ENCODE results near the gene SH3PXD2B. TPM values are rescaled to one million over a fixed set of nuclear protein-coding genes. Genes with fewer than 3 reads are reported as not detected.

The SH3PXD2B gene
- total RNA-seq, 1 experiment from 2014 or later = 64.1 TPM

GRCh38 chr5:172282272-172283019 lies 171.9 kb downstream of the SH3PXD2B start:
- peaks cover 10% of the 10 kb centered on the region for H3K27me3 Mint-ChIP-seq (ENCODE audit: low read depth)
- ATAC-seq (no peak), DNase-seq (ENCODE audit: low spot score) (no peak)
- H3K27ac Mint-ChIP-seq = peak overlapping the region; percentile 86
- ChIA-PET POLR2A (interaction anchor here (0.6 to 1.3 kb wide), 5 partner anchors 9 to 730 kb away, joined by 3 to 12 read pairs (median 4); partner anchors contain the start of gene FBXW11), CTCF (interaction anchor here (0.8 to 1.9 kb wide), 12 partner anchors 9 to 186 kb away, joined by 3 to 14 read pairs (median 4); partner anchors contain the start of gene STK10)
- H3K4me1 Mint-ChIP-seq = peaks cover 37% of the 10 kb centered on the region
- H3K9me3 Mint-ChIP-seq = peaks cover 5% of the 10 kb centered on the region; the same call in 1 of the 2 replicates
- H3K36me3 Mint-ChIP-seq = peaks cover 6% of the 10 kb centered on the region
- H3K4me3 Mint-ChIP-seq = peak overlapping the region; percentile 95
- TF ChIP-seq ZNF512 (CRISPR knock-in tag; IDR thresholded peaks at IDR 0.05; ENCODE audit: borderline replicate concordance) = no peak
- no peak for TF ChIP-seq ZNF671 (CRISPR knock-in tag; IDR thresholded peaks at IDR 0.05)
- no peak for TF ChIP-seq IRF1 (CRISPR knock-in tag; IDR thresholded peaks at IDR 0.05)
- TF ChIP-seq ZSCAN18 (CRISPR knock-in tag; IDR thresholded peaks at IDR 0.05) = no peak
- TF ChIP-seq PREB (CRISPR knock-in tag; IDR thresholded peaks at IDR 0.05; ENCODE audit: borderline replicate concordance) = no peak
- TF ChIP-seq CBFB (CRISPR knock-in tag; IDR thresholded peaks at IDR 0.05; ENCODE audit: low read depth) = no peak
- TF ChIP-seq E2F1 (CRISPR knock-in tag; IDR thresholded peaks at IDR 0.05) = no peak
- TF ChIP-seq USF2 (CRISPR knock-in tag; IDR thresholded peaks at IDR 0.05) = no peak
- no peak for TF ChIP-seq NFATC4 (CRISPR knock-in tag; IDR thresholded peaks at IDR 0.05)
- TF ChIP-seq FOXK1 (CRISPR knock-in tag; IDR thresholded peaks at IDR 0.05) = no peak
- TF ChIP-seq NFE2L1 (CRISPR knock-in tag; IDR thresholded peaks at IDR 0.05) = no peak
- no peak for TF ChIP-seq ELF4 (CRISPR knock-in tag; IDR thresholded peaks at IDR 0.05; ENCODE audit: low read depth)
- TF ChIP-seq NR2C2 (CRISPR knock-in tag; IDR thresholded peaks at IDR 0.05) = no peak
- no peak for TF ChIP-seq SP1 (CRISPR knock-in tag; conservative IDR thresholded peaks at IDR 0.05)
- TF ChIP-seq ZBTB21 (CRISPR knock-in tag; IDR thresholded peaks at IDR 0.05; ENCODE audit: borderline replicate concordance) = no peak
- TF ChIP-seq ZNF121 (CRISPR knock-in tag; IDR thresholded peaks at IDR 0.05) = no peak
- TF ChIP-seq TCF7 (CRISPR knock-in tag; IDR thresholded peaks at IDR 0.05; ENCODE audit: low read depth) = no peak
- TF ChIP-seq ARID4B (CRISPR knock-in tag; IDR thresholded peaks at IDR 0.05; ENCODE audit: borderline replicate concordance) = no peak
- no peak for TF ChIP-seq NR1H2 (CRISPR knock-in tag; IDR thresholded peaks at IDR 0.05)
- no peak for TF ChIP-seq ZNF425 (CRISPR knock-in tag; conservative IDR thresholded peaks at IDR 0.05)
